Activated CD4-positive, alpha-beta T cell treated with anti-CD3 and anti-CD28 coated beads, Interleukin-2, amount 50 U/mL, for 4 hours (primary cell): ENCODE results near the gene MAP4K3.

Experiments
- DNase-seq, 2 experiments: peaks; one replicate each; pipeline ENCODE4 v3.0.0-alpha.2; 2020

Gene MAP4K3

GRCh38 chr2:39234754-39235153 lies 202.3 kb downstream of the MAP4K3 start:
- DNase-seq, result no peak

DNA sequence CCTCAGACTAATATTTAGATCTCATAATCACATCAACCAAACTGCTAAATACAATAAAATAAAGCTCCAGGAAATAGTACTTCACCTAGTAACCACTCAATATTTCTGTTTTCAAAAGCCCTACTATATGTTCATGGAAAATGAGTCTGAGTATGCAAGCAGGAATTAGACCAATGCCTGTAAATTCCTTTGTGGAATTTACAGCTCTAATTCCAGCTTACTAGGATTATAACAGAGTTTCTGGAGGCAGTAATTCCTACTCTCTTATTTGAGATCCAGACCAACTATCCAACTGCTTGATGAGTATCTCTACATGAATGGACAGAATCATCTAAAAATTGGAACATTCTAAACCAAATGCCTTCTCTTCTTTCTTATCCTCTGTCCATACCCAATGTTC lies 204.9 kb downstream of the MAP4K3 start:
- DNase-seq, result no peak

DNA sequence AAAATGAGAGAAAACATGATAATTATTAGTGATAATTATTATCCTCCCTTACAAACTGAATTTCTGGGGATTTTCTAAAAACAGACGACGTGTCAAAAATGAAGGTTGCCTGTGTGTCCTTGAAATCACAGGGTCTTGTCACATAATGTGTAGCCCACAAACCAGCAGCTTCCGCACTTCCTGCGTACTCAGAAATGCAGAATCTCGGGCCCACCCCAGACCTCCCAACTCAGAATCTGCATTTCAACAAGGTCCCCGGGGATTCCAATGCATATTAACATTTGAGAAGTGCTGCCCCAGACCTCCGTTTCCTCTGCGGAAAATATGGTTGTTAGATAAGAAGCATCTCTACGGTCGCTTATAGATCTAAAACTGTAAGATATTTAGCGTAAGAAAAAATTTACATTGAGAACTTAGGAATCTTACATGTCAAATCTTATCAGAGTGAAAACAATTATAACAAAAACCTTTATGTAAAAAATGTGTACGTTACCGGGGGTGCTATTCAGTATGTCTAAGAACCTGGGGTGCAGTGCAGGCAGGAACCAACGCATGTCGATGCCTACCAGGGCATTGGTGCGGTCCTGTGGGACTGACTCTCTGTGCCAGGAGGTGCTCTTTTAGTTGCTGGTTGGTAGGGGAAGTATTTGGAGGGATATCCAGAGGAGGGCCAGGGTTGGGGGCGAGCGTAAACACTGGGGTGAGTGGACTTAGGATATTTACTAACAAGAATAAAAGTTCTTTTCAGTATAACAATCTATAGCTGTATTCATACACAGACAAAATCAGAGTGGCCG lies 208.5 kb downstream of the MAP4K3 start:
- no peak for DNase-seq

DNA sequence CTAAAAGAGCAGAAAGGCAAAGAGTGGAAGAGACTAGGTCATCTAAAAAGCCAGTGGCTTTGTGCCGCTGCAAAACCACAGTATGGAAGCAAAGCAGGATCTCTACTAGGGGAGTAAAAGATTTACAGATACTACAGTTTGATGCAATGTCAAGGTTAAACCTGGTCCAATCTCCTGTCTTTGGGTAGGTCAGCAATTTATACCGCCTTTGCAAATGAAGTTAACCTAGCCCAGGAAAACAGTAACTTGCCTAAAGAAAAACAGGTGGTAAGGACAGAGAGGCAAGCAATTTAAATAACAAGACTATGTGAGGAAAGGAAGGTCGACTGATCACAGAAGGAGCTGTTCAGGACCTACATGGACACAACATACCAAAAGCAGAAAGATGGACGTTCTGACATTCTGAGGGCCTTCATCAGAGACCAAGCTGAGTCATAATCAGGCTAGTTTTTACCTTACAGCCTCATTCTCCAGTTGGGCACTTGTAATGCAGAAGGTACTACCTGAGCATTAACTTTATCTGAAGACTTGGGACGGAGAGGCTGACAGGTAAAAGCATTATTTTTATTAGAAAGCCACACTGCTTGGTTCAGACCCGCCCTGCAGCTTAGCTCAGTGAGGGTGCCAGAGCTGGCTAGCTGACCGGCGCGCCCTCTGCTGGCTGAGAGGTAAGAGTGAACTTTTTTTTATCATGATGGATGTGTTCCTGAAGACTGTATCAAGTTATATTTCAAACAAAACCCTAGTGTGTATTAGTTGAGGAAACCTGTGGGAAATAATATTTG lies 209.3 kb downstream of the MAP4K3 start:
- DNase-seq, result peak; percentile 80 to 81

- DNase-seq, result no peak
Measured at GRCh38 chr2:39225567-39225966, 211.5 kb downstream of the MAP4K3 start.

GRCh38 chr2:39223909-39224308 lies 213.2 kb downstream of the MAP4K3 start:
- no peak for DNase-seq

DNA sequence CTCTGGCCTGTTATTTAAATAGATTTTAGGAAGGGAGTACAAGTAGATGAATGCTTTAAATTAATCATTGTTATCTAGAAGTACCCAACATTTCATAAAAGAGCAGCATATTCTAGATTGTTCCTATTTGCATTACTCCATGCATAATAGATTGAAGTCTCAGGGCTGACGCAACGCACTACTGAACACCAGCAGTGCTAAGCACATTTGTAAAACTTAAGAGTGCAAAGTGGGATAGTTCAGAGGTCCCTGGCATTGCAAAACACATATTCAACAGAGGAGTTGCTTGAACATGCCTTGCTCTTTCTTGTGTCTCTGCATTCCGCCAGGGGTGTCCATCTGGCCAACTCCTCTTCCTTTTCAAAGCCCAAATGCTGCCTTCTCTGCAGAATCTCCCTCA lies 215.6 kb downstream of the MAP4K3 start:
- no peak for DNase-seq

DNA sequence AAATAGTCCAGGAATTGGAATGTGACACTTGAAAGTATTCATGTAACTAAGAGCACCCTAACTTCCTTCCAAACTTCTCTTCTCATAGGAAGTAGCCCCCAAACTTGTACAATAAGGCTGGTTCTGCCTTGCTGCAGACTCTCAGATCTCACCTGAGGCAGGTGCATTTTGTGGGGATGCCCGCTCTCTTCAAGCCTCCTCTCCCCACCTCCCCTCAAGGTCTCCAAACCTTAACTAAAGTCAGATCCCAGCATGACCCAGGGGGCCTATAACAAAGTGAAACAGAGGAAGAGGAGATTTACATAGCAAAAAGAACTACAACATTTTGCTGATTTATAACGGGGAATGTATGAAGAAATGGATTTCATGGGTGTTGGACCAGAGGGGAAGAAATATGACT lies 216.9 kb downstream of the MAP4K3 start:
- no peak for DNase-seq

GRCh38 chr2:39218391-39218790 lies 218.7 kb downstream of the MAP4K3 start:
- DNase-seq, result no peak

- DNase-seq, result no peak
Measured at GRCh38 chr2:39217192-39217550, 219.9 kb downstream of the MAP4K3 start.

DNA sequence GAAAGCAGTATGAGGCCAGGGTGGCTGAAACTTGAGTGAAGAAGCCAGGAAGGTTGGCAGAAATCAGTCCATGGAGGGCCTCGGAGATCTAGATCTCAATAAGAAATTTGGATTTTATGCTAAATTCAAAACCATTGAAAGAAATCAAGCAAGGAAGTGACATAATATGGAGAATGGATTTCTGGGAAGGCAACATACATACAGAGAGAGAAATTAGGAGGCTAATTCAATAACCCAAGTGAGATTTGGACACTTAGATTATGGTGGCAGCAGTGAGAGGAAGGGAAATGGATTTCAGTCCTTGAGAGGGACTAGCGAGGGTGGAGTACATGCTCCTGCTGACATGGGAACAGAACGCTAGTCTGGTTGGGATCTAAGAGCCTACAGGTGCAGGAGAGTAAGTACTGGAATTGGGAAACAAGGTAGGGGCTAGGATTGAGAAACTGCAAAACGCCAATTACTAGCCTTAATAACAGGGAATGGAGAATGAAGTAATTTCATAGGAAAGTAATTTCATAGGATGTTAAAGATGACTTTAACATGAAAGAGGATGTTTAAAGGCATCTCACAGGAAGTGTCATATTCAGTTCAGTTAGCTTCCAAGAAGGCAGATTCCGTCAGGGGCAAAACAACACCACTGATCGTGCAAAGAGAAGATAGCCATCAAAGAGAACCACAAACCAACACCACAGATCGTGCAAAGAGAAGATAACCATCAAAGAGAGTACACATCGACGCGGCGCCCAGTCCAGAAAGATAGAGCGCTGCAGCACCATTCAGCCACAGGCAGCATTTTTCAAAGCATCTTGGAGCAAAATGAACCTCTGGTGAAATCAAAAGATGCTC lies 220.5 kb downstream of the MAP4K3 start:
- peak; percentile 50 to 53 for DNase-seq

DNA sequence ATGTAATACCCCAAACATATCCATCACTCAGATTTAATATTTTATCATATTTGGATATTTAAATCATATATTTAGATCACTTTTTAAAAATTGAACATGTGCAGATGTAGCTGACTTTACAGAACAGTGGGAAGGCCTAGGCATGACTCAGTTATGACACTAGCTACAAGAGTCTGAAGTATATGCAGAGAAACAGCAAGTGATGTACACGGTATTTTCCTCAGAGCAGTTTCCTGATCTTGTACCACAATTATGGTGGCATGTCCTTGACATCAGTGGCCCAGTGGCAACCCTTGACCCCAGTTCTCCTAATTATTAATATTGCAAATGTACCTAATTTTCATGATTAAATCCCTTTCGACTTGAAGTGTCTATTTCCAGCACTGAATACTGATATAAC lies 221.5 kb downstream of the MAP4K3 start:
- DNase-seq, result no peak

GRCh38 chr2:39213015-39213414 lies 224.1 kb downstream of the MAP4K3 start:
- no peak for DNase-seq

GRCh38 chr2:39210846-39211245 lies 226.2 kb downstream of the MAP4K3 start:
- no peak for DNase-seq

DNA sequence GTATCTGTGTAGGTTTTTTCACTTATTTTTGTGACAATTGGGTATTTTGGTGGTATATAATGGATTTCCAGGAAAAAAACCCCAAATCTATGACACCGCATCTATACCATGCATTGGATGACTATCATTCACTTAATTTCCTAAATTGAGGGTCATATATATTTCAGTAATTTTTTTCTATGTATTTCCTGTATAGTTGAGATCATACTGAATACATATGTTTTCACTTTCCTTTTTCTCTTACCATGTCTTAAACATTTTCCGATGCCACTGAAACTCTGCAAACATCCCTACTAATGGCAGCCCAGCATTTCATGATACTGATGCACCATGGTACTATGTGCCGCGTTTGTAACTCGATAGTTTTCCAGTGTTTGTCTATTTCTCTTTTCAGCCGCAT lies 233.7 kb downstream of the MAP4K3 start:
- no peak for DNase-seq

GRCh38 chr2:39202639-39203369 lies 234.3 kb downstream of the MAP4K3 start:
- no peak for DNase-seq
